Left lung (tissue), 10 donors: ENCODE data around the gene NBL1. TPM values are rescaled to one million over a fixed set of nuclear protein-coding genes. Genes with fewer than 3 reads are reported as not detected.

Source experiments
- ATAC-seq: fragments of 200-7000 bp; cut with Tn5 transposase; one replicate; pipeline ENCODE4 v1.9.1; 2020; ENCODE audit warnings: moderate library complexity
- DNase-seq, 4 donors: peaks; one replicate each; pipeline ENCODE4 v3.0.0-alpha.2; 2013 to 2020
- H3K27ac ChIP-seq, 2 donors: fragments of 200-600 bp; sonication (generic) in 1 of 2; one replicate each; pipeline versions ENCODE4 v1.5.0 to v1.8.0; 2020 to 2021
- H3K27me3 ChIP-seq, 2 donors: fragments of 200-600 bp; sonication (generic) in 1 of 2; one replicate each; pipeline versions ENCODE4 v1.5.0 to v1.8.0; 2020 to 2021
- H3K36me3 ChIP-seq, 2 donors: fragments of 200-600 bp; sonication (generic) in 1 of 2; one replicate each; pipeline versions ENCODE4 v1.5.0 to v1.8.0; 2020 to 2021
- H3K4me1 ChIP-seq, 2 donors: fragments of 200-600 bp; one replicate each; pipeline ENCODE4 v1.8.0; 2021
- H3K4me3 ChIP-seq, 2 donors: fragments of 200-600 bp; sonication (generic) in 1 of 2; one replicate each; pipeline versions ENCODE4 v1.5.0 to v1.8.0; 2020 to 2021; ENCODE audit warnings: mild to moderate bottlenecking in 1 of 2
- H3K9me3 ChIP-seq, 2 donors: fragments of 200-600 bp; sonication (generic) in 1 of 2; one replicate each; pipeline versions ENCODE4 v1.5.0 to v1.8.0; 2020 to 2021
- intact Hi-C, 2 donors: fragments of 100-400 bp; cut with DNase I; formaldehyde crosslinking; loops; one replicate each; pipeline versions ENCODE4 v1.11.2 to v1.14.2; 2022
- polyA plus RNA-seq, 6 donors: library from polyadenylated mRNA; unstranded; fragments of 120-200 nt; gene quantifications; one replicate each; pipeline ENCODE4 v1.2.1, GENCODE V29; 2013; ENCODE audit not compliant: insufficient read length in 6 of 6
- total RNA-seq, 2 donors: library from RNA; stranded (reverse); fragmentation: NEBNext Ultra II Directional; extraction: Animal tissue kit (Norgen Biotek cat#: 25700); gene quantifications; one replicate each; pipeline ENCODE4 v1.2.1, GENCODE V29; 2021
- TF ChIP-seq, protein P1 (sequence below), 2 donors: fragments of 200-600 bp; sonication (generic) in 1 of 2; IDR thresholded peaks; one replicate each; pipeline versions ENCODE4 v1.5.0 to v1.8.0; 2021; ENCODE audit warnings: antibody characterized with exemption in 2 of 2
- donor health status: DM: no; HTN: yes; CAD: no.
- donor health status: DM: no; HTN: no; CAD: no.

NBL1 gene
- total and polyA plus RNA-seq, 8 donors = 69.1 to 180 (median 89.6) TPM

DNA sequence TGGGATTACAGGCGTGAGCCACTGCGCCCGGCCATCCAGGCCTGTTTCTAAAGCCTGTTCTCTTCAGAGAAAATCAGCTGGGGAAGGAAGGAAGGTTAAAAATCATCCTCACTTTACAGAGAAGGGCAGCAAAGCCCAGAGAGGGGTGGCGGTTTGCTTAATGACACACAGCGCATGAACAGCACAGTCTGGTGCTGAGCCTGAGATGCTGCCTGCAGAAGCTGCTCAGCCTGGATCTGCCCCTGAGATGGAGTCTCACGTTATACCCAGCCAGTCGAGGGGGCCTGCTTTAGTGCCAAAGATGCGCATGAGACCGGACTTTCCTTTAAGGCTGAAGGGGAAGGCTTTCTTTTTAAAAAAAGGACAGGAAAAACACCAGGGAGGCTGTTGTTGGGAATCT, 41.9 kb downstream of the NBL1 start:
- no peak overlapping the region for H3K4me3 ChIP-seq
- intact Hi-C loops = no loop called here
- no peaks in the 10 kb centered on the region for H3K4me1 ChIP-seq
- peaks cover 0 to 55% of the 10 kb centered on the region in 2 donors for H3K36me3 ChIP-seq
- H3K27ac ChIP-seq = no peak overlapping the region
- no peaks in the 10 kb centered on the region for H3K27me3 ChIP-seq
- no peak for ATAC-seq
- no peak for DNase-seq
- TF ChIP-seq, protein P1, sequence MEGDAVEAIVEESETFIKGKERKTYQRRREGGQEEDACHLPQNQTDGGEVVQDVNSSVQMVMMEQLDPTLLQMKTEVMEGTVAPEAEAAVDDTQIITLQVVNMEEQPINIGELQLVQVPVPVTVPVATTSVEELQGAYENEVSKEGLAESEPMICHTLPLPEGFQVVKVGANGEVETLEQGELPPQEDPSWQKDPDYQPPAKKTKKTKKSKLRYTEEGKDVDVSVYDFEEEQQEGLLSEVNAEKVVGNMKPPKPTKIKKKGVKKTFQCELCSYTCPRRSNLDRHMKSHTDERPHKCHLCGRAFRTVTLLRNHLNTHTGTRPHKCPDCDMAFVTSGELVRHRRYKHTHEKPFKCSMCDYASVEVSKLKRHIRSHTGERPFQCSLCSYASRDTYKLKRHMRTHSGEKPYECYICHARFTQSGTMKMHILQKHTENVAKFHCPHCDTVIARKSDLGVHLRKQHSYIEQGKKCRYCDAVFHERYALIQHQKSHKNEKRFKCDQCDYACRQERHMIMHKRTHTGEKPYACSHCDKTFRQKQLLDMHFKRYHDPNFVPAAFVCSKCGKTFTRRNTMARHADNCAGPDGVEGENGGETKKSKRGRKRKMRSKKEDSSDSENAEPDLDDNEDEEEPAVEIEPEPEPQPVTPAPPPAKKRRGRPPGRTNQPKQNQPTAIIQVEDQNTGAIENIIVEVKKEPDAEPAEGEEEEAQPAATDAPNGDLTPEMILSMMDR (IDR thresholded peaks at IDR 0.05) = no peak
- peaks cover 0 to 15% of the 10 kb centered on the region in 2 donors for H3K9me3 ChIP-seq

DNA sequence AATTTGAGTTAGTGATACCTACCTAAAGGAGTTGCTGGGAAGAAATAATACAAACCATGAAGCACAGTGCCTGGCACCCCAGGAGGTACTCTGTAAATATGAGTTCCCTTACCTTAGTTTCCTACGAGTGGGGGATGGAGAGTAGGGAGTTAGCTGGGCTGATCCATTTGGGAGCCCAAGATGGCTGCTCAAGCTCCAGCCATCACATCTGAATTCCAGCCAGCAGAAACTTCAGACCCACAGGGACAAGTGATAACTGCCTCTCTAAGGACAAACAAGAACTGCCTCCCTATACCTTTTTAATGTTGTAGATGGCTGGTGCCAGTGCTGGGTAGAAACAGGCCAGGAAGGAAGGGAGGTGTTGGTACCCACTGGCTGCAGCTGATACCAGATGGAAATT, 43.3 kb downstream of the NBL1 start:
- Histone ChIP-seq H3K4me3 (no peak overlapping the region), H3K27me3 (no peaks in the 10 kb centered on the region), H3K27ac (no peak overlapping the region), H3K4me1 (no peaks in the 10 kb centered on the region), H3K36me3 (peaks cover 0 to 62% of the 10 kb centered on the region in 2 donors), H3K9me3 (peaks cover 0 to 15% of the 10 kb centered on the region in 2 donors)
- ATAC-seq (no peak), DNase-seq (no peak)
- intact Hi-C loops = no loop called here
- TF ChIP-seq, protein P1 (IDR thresholded peaks at IDR 0.05) = no peak

DNA sequence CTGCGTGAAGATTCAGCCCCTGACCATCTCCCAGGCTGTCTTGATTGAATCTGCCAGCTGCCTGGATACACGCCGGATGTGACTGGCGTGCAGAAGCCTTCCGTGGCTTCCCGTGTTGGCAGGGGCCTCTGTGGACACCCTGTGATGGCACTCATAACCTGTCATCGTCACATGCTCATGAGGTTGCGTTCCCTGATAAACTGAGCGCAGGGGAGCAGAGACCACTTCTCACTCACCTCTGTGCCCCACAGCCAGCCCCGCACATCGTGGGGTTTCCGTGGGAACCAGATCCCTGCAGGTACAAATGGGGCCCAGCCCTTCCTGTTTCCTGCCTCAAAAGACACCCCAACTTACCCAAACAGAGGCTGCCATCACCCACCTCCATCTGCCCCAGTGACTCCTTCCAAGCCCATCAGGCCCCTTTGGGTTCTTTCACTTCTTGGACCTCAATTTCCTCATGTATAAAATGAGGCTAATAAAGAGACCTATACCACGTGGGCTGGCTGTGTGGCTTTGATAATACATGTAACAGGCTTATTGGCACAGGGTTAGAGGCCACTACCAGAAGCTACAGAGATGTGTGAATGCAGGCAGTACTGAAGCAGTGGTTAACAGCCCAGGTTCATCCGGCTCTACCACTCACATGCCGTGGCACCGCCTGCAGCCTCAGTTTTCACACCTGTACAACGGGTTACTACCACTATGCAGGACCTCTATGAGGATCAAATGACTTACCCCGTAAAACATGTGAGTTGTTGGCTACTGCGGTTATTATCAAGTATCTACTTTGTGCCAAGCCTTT, 44.1 kb downstream of the NBL1 start:
- H3K27ac ChIP-seq = no peak overlapping the region
- H3K27me3 ChIP-seq = no peaks in the 10 kb centered on the region
- intact Hi-C loops = no loop called here
- H3K9me3 ChIP-seq = peaks cover 0 to 15% of the 10 kb centered on the region in 2 donors
- peaks cover 0 to 59% of the 10 kb centered on the region in 2 donors for H3K36me3 ChIP-seq
- H3K4me1 ChIP-seq = no peaks in the 10 kb centered on the region
- H3K4me3 ChIP-seq = no peak overlapping the region
- DNase-seq (no peak), ATAC-seq (no peak)
- TF ChIP-seq, protein P1 (IDR thresholded peaks at IDR 0.05) = no peak

DNA sequence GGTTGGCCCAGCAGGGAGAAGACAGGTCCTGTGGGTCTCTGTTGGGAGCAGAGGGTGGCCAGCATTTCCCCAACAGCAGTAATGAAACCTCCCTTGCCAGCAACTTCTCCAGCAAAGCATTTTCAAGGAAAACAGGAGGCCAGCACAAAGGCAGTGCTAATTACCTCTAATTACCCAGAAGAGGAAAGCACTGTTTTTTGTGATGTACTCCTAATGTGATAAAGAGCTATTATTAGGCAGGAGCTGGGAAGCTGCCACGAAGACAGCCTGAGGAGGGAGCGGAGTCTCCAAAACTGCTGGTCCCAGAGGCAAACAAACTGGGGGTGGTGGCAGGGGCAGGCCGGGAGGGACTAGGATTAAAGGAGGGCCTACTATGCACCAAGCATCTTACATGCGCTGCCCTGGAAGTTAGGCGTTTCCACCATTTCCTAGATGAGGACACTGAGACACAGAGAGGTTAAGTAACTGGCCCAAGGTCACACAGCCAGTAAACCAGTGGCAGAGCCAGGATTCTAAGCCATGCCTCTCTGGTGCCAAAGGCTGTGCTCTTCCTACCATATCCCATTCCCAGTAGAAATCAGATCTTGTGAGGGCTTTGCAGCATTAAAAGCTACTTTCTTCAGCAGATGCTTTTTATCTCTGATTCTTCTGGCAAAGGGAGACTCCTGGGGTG, 45.1 kb downstream of the NBL1 start:
- DNase-seq (no peak), ATAC-seq (no peak)
- Histone ChIP-seq H3K9me3 (peaks cover 0 to 15% of the 10 kb centered on the region in 2 donors), H3K27me3 (no peaks in the 10 kb centered on the region), H3K4me3 (no peak overlapping the region), H3K36me3 (peaks cover 0 to 68% of the 10 kb centered on the region in 2 donors), H3K4me1 (no peaks in the 10 kb centered on the region), H3K27ac (no peak overlapping the region)
- TF ChIP-seq, protein P1 (IDR thresholded peaks at IDR 0.05) = no peak
- intact Hi-C loops = no loop called here

DNA sequence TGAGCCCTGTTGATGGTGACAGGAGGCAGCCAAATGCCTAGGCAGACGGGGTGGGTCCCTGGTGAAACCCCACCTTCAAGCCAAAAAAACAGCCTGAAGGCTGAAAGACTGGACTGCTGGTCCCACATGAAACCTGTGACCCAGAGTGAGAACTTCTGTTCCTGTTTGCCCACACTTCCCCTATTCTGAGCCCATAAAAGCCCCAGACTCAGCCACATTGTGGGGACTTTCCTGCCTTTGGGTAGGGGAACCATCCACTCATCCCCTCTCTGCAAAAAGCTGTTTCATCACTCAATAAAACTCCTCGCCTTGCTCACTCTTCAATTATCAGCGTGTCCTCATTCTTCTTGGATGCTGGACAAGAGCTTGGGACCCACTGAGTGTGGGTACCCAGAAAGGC, 45.7 kb downstream of the NBL1 start:
- H3K4me1 ChIP-seq = no peaks in the 10 kb centered on the region

More for the DNA sequence above, 45.7 kb downstream of the NBL1 start:
- no peak overlapping the region for H3K27ac ChIP-seq
- H3K9me3 ChIP-seq = peaks cover 0 to 15% of the 10 kb centered on the region in 2 donors
- intact Hi-C loops = no loop called here
- no peaks in the 10 kb centered on the region for H3K27me3 ChIP-seq
- ATAC-seq (no peak), DNase-seq (no peak)
- TF ChIP-seq, protein P1 (IDR thresholded peaks at IDR 0.05) = no peak
- peaks cover 0 to 74% of the 10 kb centered on the region in 2 donors for H3K36me3 ChIP-seq
- H3K4me3 ChIP-seq = no peak overlapping the region
